Epithelial cell of proximal tubule (primary cell): ENCODE data around the gene CDC14B. TPM values are rescaled to one million over a fixed set of nuclear protein-coding genes. Genes with fewer than 3 reads are reported as not detected.

ENCODE experiments used
- DNase-seq: peaks from one replicate; pipeline ENCODE4 v3.0.0-alpha.2; 2011; ENCODE audit warnings: low read depth
- H3K4me3 ChIP-seq: 2 replicates; pipeline ENCODE4 v1.5.1; 2011; ENCODE audit warnings: low read depth, mild to moderate bottlenecking, low read length
- total RNA-seq: library from RNA; depleted of rRNA; stranded (reverse); fragments of >200 nt; gene quantifications from 2 replicates; pipeline ENCODE4 v1.2.3, GENCODE V29; 2015
- TF ChIP-seq, protein P1 (sequence below): conservative IDR thresholded peaks from 2 replicates; pipeline ENCODE4 v1.5.1; 2012; ENCODE audit warnings: low read depth, mild to moderate bottlenecking, low read length

Gene CDC14B
- total RNA-seq, 1 donor from 2014 or later = 9.1 TPM

DNA sequence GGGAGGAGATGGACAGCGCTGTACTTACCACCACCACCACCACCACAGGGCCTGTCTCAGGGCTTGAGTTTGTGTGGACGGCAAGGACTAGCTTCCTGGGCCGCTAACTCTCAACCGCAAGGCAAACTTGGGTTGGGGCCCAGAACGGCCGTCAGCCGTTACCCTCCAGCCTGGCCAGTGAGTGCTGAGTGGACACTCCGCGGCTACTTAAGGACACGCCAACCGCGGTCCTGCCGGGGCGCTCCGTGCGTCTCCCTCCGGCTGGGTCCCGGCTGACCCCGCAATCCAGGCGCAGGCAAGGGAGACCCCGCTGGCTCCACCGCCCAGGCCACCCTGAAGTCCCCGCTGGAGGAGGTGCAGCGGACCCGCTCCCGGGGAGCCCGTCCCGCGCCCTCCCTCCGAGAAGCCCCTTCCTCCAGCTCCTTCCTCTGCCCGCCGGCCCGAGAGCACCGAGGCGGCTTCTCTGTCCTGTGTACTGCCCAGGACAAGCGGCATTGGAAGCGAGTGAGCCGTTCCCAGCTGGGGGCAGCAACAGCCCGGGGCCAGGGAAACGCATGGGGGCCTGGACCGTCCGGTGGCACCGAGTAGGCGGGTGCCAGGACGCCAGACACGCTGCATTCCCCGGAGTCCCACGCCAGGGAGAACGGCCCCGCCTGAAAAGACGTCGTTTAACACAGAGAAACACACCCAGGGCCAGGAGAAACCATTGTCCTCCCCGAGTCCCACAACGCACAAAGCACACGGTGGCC, 123.1 kb downstream of the CDC14B start:
- no peak overlapping the region for H3K4me3 ChIP-seq
- TF ChIP-seq, protein P1, sequence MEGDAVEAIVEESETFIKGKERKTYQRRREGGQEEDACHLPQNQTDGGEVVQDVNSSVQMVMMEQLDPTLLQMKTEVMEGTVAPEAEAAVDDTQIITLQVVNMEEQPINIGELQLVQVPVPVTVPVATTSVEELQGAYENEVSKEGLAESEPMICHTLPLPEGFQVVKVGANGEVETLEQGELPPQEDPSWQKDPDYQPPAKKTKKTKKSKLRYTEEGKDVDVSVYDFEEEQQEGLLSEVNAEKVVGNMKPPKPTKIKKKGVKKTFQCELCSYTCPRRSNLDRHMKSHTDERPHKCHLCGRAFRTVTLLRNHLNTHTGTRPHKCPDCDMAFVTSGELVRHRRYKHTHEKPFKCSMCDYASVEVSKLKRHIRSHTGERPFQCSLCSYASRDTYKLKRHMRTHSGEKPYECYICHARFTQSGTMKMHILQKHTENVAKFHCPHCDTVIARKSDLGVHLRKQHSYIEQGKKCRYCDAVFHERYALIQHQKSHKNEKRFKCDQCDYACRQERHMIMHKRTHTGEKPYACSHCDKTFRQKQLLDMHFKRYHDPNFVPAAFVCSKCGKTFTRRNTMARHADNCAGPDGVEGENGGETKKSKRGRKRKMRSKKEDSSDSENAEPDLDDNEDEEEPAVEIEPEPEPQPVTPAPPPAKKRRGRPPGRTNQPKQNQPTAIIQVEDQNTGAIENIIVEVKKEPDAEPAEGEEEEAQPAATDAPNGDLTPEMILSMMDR = no peak
- no peak for DNase-seq

DNA sequence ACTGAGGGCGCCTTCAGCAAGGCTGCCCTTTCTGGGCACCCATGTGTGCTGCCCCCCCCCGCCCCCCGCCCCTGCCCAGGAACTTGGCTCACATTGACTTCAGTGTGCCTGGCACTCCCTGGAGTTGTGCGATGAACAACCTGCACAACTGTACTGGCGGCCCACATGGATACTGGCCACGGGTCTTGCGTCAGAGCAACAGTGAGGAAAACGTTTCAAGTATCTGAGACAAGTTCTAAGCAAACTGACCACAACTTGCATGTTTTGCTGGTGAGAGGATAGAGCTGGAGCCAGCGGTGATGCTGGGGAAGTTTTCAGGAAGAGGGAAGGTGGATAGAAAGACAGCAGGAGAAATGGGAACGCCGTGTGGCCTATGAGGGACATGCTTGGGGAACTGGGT, 124.3 kb downstream of the CDC14B start:
- DNase-seq = no peak
- TF ChIP-seq, protein P1 = no peak
- no peak overlapping the region for H3K4me3 ChIP-seq

DNA sequence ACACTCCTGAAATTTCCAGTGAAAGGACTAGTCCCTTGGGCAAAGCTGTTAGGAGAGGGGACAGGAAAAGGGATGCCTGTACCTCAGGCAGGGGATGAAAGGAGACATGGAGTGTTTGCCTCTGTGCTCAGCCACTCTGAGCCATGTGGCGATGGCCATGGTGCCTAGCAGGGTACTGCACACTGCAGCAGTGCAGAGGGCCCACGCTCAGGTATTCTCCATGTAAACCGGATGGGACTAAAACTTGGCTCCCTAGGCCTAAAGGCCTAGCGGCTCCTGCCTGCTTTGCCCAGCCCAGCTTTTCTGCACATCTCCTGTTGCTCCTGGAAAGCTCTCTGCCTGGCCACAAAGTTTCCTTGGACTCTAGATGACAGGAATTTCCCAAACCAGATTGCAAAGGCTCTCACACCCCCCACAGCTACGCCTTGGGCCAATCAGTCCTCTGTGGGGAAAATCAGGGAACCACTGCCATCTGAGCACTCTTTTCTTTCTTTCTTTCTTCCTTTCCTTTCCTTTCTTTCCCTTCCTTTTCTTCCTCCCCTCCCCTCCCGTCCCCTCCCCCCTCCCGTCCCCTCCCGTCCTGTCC, 125.3 kb downstream of the CDC14B start:
- H3K4me3 ChIP-seq = no peak overlapping the region
- DNase-seq = no peak

DNA sequence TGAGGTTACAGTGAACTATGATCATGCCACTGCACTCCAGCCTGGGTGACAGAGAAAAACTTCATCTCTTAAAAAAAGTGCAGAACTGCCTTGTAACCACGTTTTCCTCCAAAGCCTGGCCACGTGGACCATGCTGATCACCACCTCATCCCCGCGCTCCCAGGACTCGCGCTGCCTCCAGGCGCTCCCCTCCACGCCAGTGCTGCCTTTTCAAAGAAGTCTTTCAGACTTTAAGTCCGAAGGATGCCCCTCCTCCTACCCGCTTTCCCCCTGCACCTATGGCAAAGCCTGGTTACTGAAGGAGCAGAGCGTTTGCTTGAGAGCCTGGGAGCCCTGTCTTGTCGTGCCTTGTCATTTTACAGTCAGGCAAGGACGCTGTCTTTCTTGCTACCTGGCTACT, 125.9 kb downstream of the CDC14B start:
- H3K4me3 ChIP-seq = no peak overlapping the region
- DNase-seq = no peak
- TF ChIP-seq, protein P1 = no peak

More for the DNA sequence above, 125.3 kb downstream of the CDC14B start:
- TF ChIP-seq, protein P1 = no peak

DNA sequence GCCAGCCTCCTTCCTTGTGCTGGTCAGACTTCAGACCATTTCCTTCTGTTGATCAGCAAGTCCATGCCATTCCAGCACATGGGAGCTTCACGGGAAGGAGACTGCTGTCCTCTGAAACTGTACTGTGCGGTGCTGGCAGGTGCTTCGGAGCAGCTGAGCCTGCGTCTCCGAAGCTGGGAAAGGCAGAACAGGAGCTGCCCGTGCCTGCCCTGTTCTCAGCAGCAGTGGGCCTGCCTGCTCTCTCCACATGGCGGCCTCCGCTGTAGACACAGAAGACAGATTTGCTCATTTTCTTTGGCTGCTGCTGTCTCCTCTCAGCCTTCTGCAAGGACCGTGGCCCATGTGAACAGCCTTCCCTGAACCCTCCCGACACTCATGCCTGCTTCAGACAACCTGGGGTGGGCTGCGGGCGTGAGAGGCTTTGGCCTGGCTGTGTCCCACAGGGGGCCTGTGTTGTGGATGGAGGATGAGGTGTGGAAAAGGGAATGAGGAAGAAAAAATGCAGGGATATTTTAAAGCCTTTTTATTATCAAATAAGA, 126.6 kb downstream of the CDC14B start:
- no peak for DNase-seq
- TF ChIP-seq, protein P1 = no peak
- H3K4me3 ChIP-seq = no peak overlapping the region

DNA sequence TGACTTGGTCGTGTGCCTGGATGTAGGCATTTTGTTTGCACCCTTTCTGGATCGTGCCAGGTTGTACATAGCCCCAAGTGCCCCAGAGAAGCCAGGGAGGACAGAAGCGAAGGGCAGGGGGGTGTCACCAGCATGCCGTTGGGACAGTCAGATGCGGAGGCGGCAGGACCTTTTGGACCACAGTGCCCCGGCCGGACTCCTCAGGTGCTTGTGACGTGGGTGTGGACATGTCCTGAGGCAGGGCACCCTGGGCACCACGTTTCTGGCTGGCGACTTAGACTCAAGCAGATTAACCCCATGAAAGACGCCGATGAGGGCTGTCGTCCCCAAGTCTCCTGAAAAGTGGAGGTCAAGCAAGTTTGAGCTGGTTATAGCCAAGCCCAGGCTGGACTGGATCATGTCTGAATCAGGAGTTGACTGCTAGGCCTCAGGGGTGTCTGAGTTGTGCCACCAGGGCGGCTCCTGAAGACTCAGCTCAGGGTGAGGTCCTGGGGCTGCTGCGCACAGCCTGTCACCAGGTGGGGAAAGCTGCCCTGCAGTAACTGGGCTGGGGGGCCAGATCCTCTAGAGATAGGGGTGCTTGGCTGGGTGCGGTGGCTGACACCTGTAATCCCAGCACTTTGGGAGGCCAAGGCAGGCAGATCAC, 127.6 kb downstream of the CDC14B start:
- no peak for DNase-seq
- TF ChIP-seq, protein P1 = no peak
- H3K4me3 ChIP-seq = no peak overlapping the region
